PC-3 (cell line): ENCODE measurements around the gene SRGAP3.

ENCODE experiments used
- EZH2 ChIP-seq: fragments of 300-600 bp; sonication (generic); IDR thresholded peaks from one replicate; pipeline ENCODE4 v1.6.1; 2017; ENCODE audit warnings: antibody characterized with exemption, mild to moderate bottlenecking, low read length; ENCODE audit not compliant: unreplicated experiment
- TF ChIP-seq, protein P1 (sequence below): fragments of 300-600 bp; sonication (generic); conservative IDR thresholded peaks from 2 replicates; pipeline ENCODE4 v1.5.1; 2017; ENCODE audit warnings: antibody characterized with exemption, low read depth, mild to moderate bottlenecking, low read length

DNA sequence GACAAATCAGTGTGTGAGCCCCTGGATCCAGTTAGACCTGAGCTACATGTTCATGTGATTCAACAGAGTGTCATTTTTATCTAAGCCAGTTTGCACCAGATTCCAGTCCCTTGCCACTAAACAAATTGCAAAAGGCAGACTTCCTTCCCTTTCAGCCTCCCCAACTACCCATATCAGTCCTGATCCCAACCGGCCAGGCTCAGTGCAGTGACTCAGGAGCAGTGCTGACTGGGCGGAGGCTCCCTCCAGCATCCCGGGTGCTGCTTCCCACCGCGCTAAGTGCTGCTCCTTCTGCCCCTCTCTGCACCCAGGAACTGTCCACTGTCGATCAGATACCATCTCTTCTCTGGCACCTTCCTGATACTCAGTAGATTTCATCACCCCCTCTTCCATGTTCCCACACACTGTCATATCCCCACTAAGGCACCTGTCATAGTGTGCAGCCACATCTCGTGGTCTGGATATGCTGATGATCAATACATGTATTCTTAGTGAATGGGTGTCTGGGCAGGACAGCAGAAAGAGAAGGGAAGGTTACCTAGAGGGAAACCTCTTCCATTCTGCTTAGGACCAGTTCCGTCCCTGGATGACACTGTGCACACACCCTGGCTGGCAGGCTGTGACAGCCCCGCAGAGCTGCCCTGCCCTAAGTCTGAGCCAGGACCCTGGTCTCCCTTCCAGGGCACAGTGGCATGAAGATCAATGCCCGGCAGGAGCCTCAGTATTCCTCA is 177.3 kb downstream of the SRGAP3 start:
- TF ChIP-seq EZH2, result no peak
- TF ChIP-seq, protein P1, sequence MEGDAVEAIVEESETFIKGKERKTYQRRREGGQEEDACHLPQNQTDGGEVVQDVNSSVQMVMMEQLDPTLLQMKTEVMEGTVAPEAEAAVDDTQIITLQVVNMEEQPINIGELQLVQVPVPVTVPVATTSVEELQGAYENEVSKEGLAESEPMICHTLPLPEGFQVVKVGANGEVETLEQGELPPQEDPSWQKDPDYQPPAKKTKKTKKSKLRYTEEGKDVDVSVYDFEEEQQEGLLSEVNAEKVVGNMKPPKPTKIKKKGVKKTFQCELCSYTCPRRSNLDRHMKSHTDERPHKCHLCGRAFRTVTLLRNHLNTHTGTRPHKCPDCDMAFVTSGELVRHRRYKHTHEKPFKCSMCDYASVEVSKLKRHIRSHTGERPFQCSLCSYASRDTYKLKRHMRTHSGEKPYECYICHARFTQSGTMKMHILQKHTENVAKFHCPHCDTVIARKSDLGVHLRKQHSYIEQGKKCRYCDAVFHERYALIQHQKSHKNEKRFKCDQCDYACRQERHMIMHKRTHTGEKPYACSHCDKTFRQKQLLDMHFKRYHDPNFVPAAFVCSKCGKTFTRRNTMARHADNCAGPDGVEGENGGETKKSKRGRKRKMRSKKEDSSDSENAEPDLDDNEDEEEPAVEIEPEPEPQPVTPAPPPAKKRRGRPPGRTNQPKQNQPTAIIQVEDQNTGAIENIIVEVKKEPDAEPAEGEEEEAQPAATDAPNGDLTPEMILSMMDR, result no peak
